GM19328 (cell line): ENCODE results near the gene SKIC8.
A peak's percentile ranks its signal among the peaks of the same experiment; 100 is the strongest.

ENCODE experiments used
- ATAC-seq: cut with Tn5 transposase; IDR thresholded peaks from one replicate; pipeline ENCODE4 v1.9.1; 2021; ENCODE audit warnings: mild to moderate bottlenecking, moderate library complexity; ENCODE audit not compliant: unreplicated experiment

SKIC8 gene

GRCh38 chr15:78299101-78299930, at the start of gene SKIC8:
TSS of gene SKIC8 (minus strand) at chr15:78299609. CDS start at chr15:78295686, 3,923 bp downstream.
- peak; percentile 84 for ATAC-seq

DNA sequence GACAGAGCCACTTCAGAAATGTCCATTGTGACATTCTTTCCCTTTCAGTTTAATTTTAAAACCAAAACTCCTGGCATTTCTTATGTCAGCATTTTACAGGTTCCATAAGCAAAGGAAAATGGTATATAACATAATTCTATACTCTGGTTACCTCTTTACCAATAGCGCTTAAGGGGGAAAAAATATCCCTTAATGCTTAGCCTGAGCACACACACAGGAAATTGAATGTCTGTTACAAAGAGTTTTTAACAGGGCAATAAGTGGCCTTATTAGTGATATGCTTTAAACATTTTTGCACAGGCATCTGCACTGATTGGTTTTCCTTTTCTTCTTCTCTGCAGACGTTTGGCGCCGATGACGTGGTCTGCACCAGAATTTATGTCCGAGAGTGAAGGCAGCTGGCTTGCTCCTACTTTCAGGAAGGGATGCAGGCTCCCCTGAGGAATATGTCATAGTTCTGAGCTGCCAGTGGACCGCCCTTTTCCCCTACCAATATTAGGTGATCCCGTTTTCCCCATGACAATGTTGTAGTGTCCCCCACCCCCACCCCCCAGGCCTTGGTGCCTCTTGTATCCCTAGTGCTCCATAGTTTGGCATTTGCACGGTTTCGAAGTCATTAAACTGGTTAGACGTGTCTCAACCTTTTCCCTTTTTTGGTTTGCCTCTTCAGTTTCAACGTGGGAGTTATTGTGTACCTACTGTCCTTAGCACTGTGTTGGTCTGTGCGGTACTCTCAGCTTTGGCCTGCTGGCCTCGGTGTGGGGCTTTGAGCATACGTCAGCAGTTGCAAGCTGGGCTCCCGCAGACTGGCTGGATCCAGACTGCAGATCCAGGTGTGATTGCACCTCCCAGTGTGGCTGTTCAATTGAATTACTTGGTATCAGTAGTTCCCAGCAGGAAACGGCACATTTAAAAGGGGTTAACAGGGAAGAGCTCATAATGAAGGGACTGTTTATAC, 48.5 kb upstream of the SKIC8 start:
- no peak for ATAC-seq

- no peak for ATAC-seq
Measured at GRCh38 chr15:78345396-78346125, 46.2 kb upstream of the SKIC8 start.

- ATAC-seq, result no peak
Measured at GRCh38 chr15:78343276-78344060, 44.1 kb upstream of the SKIC8 start.

DNA sequence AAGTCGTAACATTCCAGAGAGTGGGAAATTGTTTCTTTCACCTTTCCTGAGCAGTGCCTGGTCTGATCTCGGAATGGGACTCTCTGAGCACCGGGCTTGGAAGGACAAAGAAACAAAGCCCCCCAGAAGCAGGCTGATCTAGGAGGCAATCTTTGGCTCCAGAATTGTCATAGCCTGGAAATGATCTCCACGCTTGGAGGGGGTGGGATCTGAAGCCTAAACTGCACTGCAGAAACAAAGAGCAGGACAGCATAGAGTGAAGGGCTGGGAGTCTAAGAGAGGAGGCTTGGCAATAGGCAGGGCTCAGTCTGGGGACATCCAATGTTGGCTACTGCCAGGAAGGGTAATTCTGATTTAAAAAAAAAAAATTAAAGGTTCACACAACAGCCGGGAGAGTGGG, 42.6 kb upstream of the SKIC8 start:
- ATAC-seq, result no peak

DNA sequence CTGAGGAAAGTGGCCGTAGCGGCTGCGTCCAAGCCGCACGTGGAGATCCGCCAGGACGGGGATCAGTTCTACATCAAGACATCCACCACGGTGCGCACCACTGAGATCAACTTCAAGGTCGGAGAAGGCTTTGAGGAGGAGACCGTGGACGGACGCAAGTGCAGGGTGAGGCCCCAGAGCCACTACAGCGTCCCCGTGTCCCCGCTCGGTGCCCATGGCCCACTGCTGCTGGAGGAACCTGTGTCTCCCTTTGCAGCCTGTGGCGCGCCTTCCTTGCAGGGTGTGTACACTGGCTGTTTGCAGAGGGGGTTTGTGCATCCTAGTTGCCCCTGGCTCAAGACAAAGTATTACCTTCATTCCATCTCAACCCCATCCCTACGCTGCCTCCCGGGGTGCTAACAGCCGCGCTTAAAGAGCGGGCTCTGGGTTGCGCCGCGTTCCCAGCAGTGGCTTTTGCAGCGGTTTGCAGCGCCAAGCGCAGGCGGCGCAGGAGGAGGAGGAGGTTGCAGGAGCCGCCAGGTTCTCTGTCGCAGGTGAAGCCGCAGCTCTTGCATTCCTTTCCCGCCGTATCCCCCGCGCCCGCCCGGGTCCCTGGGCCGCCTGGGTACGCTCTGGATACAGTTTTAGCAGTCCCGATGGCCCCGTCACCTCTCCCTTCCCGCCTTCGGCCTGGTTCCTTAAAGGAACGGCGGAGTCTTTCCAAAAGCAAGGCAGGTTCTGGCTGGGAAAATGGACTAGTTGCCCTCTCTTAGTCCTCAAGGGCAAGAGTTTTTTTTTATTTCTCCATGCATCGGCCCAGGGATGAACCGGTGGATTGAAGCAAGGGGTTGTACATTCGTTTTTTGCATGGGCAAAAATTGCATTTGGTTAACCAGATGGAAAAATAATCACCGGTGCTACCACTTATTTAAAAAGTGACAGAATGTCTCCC, 41.9 kb upstream of the SKIC8 start:
- no peak for ATAC-seq

- no peak for ATAC-seq
Measured at GRCh38 chr15:78340231-78341056, 41.0 kb upstream of the SKIC8 start, which contains the start of gene CRABP1. TSS of gene CRABP1 (plus strand) at chr15:78340353. CDS start at chr15:78340429, 76 bp downstream.

GRCh38 chr15:78339559-78339958, 40.1 kb upstream of the SKIC8 start:
- no peak for ATAC-seq

DNA sequence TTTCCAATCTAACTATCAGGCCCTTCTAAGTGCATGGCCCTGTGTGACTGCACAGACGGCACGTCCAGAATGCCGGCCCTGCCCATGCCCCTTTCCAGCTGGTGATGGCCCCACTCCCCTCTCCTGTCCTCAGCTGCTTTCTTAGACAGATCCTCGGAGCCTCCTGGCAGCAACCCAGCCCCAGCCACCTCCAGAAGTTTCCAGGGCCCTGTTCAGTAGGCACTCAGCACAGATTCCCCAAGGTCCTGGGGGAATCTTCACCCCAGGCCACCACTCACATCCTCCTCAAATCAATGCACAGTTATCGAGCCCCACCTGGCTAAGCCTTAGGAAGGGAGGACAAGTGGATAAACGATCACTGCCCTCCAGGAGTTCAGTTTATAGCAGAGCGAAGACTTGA, 39.4 kb upstream of the SKIC8 start:
- ATAC-seq, result no peak

DNA sequence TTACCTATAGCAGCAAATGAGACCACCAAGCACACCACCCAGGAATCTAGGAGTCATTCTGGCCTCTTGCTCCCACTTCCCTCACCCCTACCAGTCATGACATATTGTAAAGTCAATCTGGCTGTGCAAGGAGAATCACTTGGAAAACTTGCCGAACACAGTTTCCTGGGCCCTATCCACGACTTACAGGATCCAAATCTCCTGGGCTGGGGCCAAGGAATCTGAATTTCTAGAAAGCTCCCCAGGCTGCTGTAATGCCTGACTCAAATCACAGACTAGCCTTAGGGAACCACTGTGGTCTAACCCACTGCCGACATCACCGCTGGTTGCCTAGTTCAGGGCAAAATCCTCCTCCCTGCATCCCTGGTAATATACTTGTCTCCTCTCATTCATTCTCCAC, 36.6 kb upstream of the SKIC8 start:
- no peak for ATAC-seq

DNA sequence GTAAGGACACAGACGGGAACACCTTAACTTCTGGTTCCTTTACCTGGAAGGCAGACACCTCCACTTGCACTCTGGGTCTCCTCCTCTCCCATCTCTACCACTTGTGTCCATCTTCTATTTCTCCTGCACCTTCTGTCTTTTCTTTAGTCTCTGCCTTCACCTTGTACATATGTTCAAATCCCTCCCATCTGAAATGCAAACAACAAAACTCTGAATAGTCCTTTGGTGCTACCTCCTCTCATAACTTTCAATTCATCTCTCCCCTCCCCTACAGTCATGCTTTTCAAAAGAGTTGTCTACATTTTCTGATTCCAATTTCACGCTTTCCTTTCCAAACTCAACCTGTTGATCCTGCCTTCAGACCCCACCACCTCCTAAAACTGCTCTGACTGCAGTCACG, 35.4 kb upstream of the SKIC8 start:
- ATAC-seq, result no peak

GRCh38 chr15:78329625-78330024, 30.2 kb upstream of the SKIC8 start:
- no peak for ATAC-seq

- no peak for ATAC-seq
Measured at GRCh38 chr15:78327466-78327865, 28.1 kb upstream of the SKIC8 start.

DNA sequence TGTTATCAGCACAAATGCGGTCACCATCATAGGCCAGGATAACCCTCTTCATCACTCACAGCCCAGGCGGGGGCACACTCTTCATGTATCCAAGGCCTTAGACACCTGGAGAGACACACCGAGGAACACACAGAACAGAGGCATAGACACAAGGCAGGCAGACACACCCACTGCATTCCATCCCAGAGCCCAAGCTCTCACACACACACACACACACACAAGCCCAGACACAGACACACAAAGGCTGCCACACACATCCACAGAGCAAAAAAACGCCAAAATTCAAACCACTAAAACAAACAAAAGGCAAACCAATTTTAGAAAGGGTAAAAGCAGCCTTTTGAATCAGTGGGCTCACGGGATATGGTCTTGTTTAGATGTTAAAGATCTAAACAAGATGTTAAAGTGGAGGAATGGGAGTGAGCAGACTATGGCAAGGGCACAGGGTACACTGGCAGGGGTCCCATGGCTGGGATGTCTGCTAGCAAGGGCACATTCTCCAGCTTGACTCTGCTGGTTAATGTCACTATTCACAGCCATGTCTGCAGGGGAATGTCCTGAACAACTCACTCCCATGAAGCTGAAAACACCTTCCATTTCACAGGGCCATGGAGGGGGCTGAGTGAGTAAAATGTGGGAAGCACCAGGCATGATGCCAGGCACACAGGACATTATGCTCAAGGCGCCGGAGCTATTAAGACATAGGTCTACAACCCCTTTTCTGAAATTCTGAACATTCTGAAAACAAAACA, 25.9 kb upstream of the SKIC8 start:
- ATAC-seq, result no peak

GRCh38 chr15:78324144-78324543, 24.7 kb upstream of the SKIC8 start:
- no peak for ATAC-seq

DNA sequence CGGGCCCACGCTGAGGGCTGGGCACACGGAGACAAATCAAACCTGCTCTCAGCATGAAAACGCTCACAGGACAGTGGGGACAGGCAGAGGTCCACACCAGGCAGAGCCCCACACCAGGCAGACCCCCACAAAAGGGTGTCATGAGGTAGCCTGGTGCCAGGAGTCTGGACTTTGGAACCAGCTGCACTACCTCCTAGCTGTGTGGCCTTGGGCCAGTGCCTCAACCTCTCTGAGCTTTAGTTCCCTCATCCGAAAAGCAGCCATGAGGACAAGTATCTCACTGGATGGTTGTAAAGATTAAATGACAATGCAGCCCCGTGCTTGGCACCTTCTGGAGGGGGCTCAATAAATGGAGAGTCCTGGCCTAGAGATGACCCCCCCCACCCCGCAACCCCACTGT, 24.3 kb upstream of the SKIC8 start:
- ATAC-seq, result no peak

DNA sequence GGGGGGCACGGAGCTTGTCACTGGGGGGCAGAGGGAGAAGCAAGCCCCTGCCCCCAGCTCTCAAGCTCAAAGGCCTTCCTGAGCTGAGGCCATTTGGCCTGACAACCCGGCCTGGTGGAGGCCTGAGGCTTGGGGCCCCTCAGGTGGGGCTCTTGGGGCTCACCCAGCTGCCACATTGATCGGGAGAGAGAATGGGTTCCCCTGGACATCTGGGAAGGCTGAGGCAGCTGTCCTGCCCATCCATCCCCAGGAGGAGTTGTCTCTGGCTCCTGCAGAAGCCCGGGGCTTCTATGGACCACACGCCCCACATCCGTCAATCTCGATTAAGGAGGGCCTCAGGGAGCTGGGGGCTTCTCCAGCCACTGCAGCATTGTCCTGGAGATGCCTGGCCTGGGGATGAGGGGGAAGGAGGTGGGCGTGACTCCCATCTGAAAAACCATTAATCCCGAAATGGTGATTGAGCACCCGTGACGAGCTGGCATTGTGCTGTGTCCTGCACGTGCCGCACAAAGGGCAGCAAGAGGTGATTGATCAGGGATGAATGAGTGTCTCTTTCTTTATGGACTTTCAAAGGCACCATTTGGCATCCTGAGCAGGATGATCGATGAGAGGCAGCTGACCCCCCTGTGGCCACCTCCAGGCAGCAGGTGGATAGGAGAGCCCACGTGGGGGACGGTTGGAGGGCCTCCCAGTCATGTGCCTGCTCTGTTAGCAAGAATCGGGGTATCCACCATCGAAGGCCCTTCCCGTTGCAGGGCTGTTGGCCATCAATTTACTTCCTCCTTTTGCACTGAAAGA, 23.5 kb upstream of the SKIC8 start:
- ATAC-seq, result no peak
